Body of pancreas (tissue), 4 donors: ENCODE data around the gene UBR2.

ENCODE experiments used
- POLR2A ChIP-seq, 3 donors: fragments of 450-650 bp; IDR thresholded peaks; one replicate each; pipeline ENCODE4 v1.6.1; 2016; ENCODE audit warnings: antibody characterized with exemption in 3 of 3, mild to moderate bottlenecking in 2 of 3
- TF ChIP-seq, protein P1 (sequence below), 7 experiments: fragments of 450-650 bp in 4 of 7; fragments of 200-600 bp in 3 of 7; sonication (generic) in 3 of 7; IDR thresholded peaks; one replicate each; pipeline ENCODE4 v1.5.1; 2016 to 2019; ENCODE audit warnings: antibody characterized with exemption in 7 of 7

DNA sequence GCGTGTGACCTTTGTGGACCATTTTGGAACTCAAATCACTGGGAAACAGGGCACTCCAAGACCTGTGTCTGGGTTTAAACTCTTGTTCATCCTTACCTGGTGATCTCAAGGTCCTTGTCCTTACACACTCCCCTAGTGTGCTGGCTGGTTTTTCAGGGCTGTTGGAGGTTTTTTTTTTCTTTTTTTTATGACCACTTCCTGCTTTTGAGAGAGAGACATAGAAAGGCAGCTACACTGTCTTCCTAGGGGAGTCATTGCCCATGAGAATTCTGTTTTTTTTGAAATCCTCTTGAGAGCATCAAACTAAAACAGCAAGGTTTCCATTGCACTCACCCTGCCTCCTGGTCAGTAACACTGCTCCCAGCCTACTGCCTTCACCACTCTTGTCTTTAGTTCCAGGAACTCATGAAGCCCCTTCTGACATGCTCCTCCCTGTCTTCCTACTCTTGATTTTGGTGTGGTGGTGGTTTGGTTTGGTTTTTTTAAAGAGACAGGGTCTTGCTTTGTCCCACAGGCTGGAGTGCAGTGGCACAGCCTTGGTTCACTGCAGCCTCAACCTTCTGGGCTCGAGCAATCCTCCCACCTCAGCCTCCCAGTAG is 130.0 kb downstream of the UBR2 start:
- no peak for TF ChIP-seq POLR2A (IDR thresholded peaks at IDR 0.05)
- TF ChIP-seq, protein P1, sequence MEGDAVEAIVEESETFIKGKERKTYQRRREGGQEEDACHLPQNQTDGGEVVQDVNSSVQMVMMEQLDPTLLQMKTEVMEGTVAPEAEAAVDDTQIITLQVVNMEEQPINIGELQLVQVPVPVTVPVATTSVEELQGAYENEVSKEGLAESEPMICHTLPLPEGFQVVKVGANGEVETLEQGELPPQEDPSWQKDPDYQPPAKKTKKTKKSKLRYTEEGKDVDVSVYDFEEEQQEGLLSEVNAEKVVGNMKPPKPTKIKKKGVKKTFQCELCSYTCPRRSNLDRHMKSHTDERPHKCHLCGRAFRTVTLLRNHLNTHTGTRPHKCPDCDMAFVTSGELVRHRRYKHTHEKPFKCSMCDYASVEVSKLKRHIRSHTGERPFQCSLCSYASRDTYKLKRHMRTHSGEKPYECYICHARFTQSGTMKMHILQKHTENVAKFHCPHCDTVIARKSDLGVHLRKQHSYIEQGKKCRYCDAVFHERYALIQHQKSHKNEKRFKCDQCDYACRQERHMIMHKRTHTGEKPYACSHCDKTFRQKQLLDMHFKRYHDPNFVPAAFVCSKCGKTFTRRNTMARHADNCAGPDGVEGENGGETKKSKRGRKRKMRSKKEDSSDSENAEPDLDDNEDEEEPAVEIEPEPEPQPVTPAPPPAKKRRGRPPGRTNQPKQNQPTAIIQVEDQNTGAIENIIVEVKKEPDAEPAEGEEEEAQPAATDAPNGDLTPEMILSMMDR (IDR thresholded peaks at IDR 0.05), result no peak
